ENCODE data around the gene RGS8. TPM values are rescaled to one million over a fixed set of nuclear protein-coding genes. Genes with fewer than 3 reads are reported as not detected.

The RGS8 gene
- polyA plus RNA-seq, 1 experiment = not detected

- no peak for TF ChIP-seq CTCF (IDR thresholded peaks at IDR 0.05; ENCODE audit: insufficient read depth, low read depth, low read length)
- no peak for DNase-seq (ENCODE audit: low read depth)
- Histone ChIP-seq H3K4me3 (ENCODE audit: low read depth, low read length) (no peak overlapping the region), H3K27me3 (ENCODE audit: control insufficient read depth, insufficient read depth, low read length) (peaks cover 2% of the 10 kb centered on the region; the same call in 1 of the 2 replicates), H3K36me3 (ENCODE audit: control insufficient read depth, insufficient read depth, low read length) (no peaks in the 10 kb centered on the region)
- POLR2A ChIA-PET = no interaction called here
- CTCF ChIA-PET = interaction anchor here (0.6 kb wide), 2 partner anchors 17 to 77 kb away, joined by 3 to 4 read pairs; no protein-coding TSS in a partner anchor
These were observed 4.7 kb downstream of the RGS8 start for GRCh38 chr1:182679684-182680083.

- Histone ChIP-seq H3K27me3 (ENCODE audit: control insufficient read depth, insufficient read depth, low read length) (peaks cover 4% of the 10 kb centered on the region), H3K4me3 (ENCODE audit: low read depth, low read length) (no peak overlapping the region), H3K36me3 (ENCODE audit: control insufficient read depth, insufficient read depth, low read length) (no peaks in the 10 kb centered on the region)
- ChIA-PET CTCF (interaction anchor here (0.9 to 1.2 kb wide), 2 partner anchors 10 to 13 kb away, joined by 3 to 4 read pairs; no protein-coding TSS in a partner anchor), POLR2A (no interaction called here)
- no peak for DNase-seq (ENCODE audit: low read depth)
- no peak for TF ChIP-seq CTCF (IDR thresholded peaks at IDR 0.05; ENCODE audit: insufficient read depth, low read depth, low read length)
These were observed 6.8 kb downstream of the RGS8 start for GRCh38 chr1:182677397-182678098.

GRCh38 chr1:182676274-182676673, 8.1 kb downstream of the RGS8 start:
- H3K36me3 ChIP-seq (ENCODE audit: control insufficient read depth, insufficient read depth, low read length) = no peaks in the 10 kb centered on the region

GRCh38 chr1:182674346-182675246, 9.8 kb downstream of the RGS8 start:
- TF ChIP-seq CTCF (IDR thresholded peaks at IDR 0.05; ENCODE audit: insufficient read depth, low read depth, low read length) = no peak
- no peak overlapping the region for H3K4me3 ChIP-seq (ENCODE audit: low read depth, low read length)
- POLR2A ChIA-PET = no interaction called here
- no peaks in the 10 kb centered on the region for H3K36me3 ChIP-seq (ENCODE audit: control insufficient read depth, insufficient read depth, low read length)
- CTCF ChIA-PET = interaction anchor here (1.3 kb wide), 1 partner anchor 15 kb away, joined by 5 read pairs; no protein-coding TSS in a partner anchor
- H3K27me3 ChIP-seq (ENCODE audit: control insufficient read depth, insufficient read depth, low read length) = peaks cover 8% of the 10 kb centered on the region
- DNase-seq (ENCODE audit: low read depth) = no peak

More at GRCh38 chr1:182676274-182676673, 8.1 kb downstream of the RGS8 start:
- TF ChIP-seq CTCF (IDR thresholded peaks at IDR 0.05; ENCODE audit: insufficient read depth, low read depth, low read length) = no peak
- no peak for DNase-seq (ENCODE audit: low read depth)
- Histone ChIP-seq H3K27me3 (ENCODE audit: control insufficient read depth, insufficient read depth, low read length) (peaks cover 7% of the 10 kb centered on the region), H3K4me3 (ENCODE audit: low read depth, low read length) (no peak overlapping the region)
- ChIA-PET CTCF (interaction anchor here (1.2 kb wide), 1 partner anchor 14 kb away, joined by 4 read pairs; no protein-coding TSS in a partner anchor), POLR2A (no interaction called here)

GRCh38 chr1:182672487-182672836, 11.9 kb downstream of the RGS8 start:
- TF ChIP-seq CTCF (IDR thresholded peaks at IDR 0.05; ENCODE audit: insufficient read depth, low read depth, low read length) = no peak

More at GRCh38 chr1:182672487-182672836, 11.9 kb downstream of the RGS8 start:
- peaks cover 8% of the 10 kb centered on the region for H3K27me3 ChIP-seq (ENCODE audit: control insufficient read depth, insufficient read depth, low read length)
- H3K36me3 ChIP-seq (ENCODE audit: control insufficient read depth, insufficient read depth, low read length) = no peaks in the 10 kb centered on the region
- CTCF ChIA-PET = no interaction called here
- no peak overlapping the region for H3K4me3 ChIP-seq (ENCODE audit: low read depth, low read length)
- POLR2A ChIA-PET = no interaction called here
- DNase-seq (ENCODE audit: low read depth) = no peak

Data from BJ (cell line).